Testis (tissue), 3 donors: Measurements from ENCODE around the gene TFF2. TPM values are rescaled to one million over a fixed set of nuclear protein-coding genes. Genes with fewer than 3 reads are reported as not detected.

Source experiments
- DNase-seq: peaks from one replicate; pipeline ENCODE4 v3.0.0-alpha.2; 2019
- H3K27ac ChIP-seq, 2 donors: fragments of 200-600 bp; sonication (generic); one replicate each; pipeline ENCODE4 v1.5.1; 2019
- H3K27me3 ChIP-seq: fragments of 200-600 bp; sonication (generic); one replicate; pipeline ENCODE4 v1.5.1; 2019
- H3K36me3 ChIP-seq: fragments of 200-600 bp; sonication (generic); one replicate; pipeline ENCODE4 v1.5.1; 2017; ENCODE audit warnings: low read depth; ENCODE audit errors: missing control alignments
- H3K4me1 ChIP-seq: fragments of 200-600 bp; sonication (generic); one replicate; pipeline ENCODE4 v1.5.1; 2019
- H3K4me3 ChIP-seq, 2 donors: fragments of 200-600 bp; sonication (generic); one replicate each; pipeline ENCODE4 v1.5.1; 2017 to 2019
- H3K9me3 ChIP-seq: fragments of 200-600 bp; sonication (generic); one replicate; pipeline ENCODE4 v1.5.1; 2017
- POLR2A ChIP-seq: fragments of 450-650 bp; IDR thresholded peaks from one replicate; pipeline ENCODE4 v1.6.1; 2017; ENCODE audit warnings: antibody characterized with exemption, mild to moderate bottlenecking, moderate library complexity
- WGBS, 2 donors: methylation state at CpG; one replicate each; pipeline ENCODE4 v1.1.5; 2018; 5-methylcytosine and 5-hydroxymethylcytosine counted together
- intact Hi-C: fragments of 100-400 bp; cut with DNase I; formaldehyde crosslinking; loops from one replicate; pipeline ENCODE4 v1.15.1; 2023; ENCODE audit warnings: low total_unique reads
- polyA plus RNA-seq: library from polyadenylated mRNA; stranded (reverse); fragments of 350-450 nt; fragmentation: Illumina TruSeq; extraction: RNeasy Lipid Tissue Mini Kit (QIAGEN cat#74804); gene quantifications from one replicate; pipeline ENCODE4 v1.2.3, GENCODE V29; 2014; ENCODE audit warnings: low read depth, low replicate concordance; ENCODE audit not compliant: insufficient read depth
- total RNA-seq, 2 donors: library from RNA; depleted of rRNA; stranded (reverse); fragments of >200 nt; gene quantifications; one replicate each; pipeline ENCODE4 v1.2.3, GENCODE V29; 2016
- TF ChIP-seq, protein P1 (sequence below), 3 experiments: fragments of 450-650 bp in 2 of 3; fragments of 200-600 bp in 1 of 3; sonication (generic) in 1 of 3; IDR thresholded peaks; one replicate each; pipeline ENCODE4 v1.5.1; 2016 to 2019; ENCODE audit warnings: antibody characterized with exemption in 3 of 3, mild to moderate bottlenecking in 2 of 3, moderate library complexity in 1 of 3

The TFF2 gene
- total and polyA plus RNA-seq, 3 donors from 2014 or later: not detected

DNA sequence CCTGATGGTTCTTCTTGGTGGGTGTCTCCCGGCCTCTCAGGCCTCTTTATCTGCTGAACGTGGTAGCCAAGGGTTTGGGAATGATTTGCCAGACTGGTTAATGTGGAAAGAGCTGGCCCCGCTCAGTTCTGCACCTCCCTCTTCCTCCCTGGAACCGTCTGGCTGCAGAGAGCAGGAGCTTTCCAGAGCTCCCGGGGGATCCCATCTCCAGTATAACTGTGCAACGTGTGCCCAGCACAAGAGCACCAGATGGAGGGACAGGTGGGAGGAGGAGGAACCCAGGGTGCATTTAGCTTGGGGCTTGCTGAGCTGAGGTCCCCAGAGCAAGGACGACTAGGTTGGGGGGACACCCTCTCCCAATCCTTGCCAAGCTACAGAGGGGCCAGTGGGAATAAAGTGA, 10.5 kb upstream of the TFF2 start:
- no peaks in the 10 kb centered on the region for H3K36me3 ChIP-seq
- no peaks in the 10 kb centered on the region for H3K9me3 ChIP-seq
- no peak overlapping the region for H3K27ac ChIP-seq
- H3K27me3 ChIP-seq: no peaks in the 10 kb centered on the region
- no peaks in the 10 kb centered on the region for H3K4me1 ChIP-seq
- DNase-seq: no peak
- 35 to 38% methylated on average over 6 to 7 of the region's 7 CpGs for WGBS, 2 donors
- H3K4me3 ChIP-seq: no peak overlapping the region
- no peak for TF ChIP-seq POLR2A
- TF ChIP-seq, protein P1, sequence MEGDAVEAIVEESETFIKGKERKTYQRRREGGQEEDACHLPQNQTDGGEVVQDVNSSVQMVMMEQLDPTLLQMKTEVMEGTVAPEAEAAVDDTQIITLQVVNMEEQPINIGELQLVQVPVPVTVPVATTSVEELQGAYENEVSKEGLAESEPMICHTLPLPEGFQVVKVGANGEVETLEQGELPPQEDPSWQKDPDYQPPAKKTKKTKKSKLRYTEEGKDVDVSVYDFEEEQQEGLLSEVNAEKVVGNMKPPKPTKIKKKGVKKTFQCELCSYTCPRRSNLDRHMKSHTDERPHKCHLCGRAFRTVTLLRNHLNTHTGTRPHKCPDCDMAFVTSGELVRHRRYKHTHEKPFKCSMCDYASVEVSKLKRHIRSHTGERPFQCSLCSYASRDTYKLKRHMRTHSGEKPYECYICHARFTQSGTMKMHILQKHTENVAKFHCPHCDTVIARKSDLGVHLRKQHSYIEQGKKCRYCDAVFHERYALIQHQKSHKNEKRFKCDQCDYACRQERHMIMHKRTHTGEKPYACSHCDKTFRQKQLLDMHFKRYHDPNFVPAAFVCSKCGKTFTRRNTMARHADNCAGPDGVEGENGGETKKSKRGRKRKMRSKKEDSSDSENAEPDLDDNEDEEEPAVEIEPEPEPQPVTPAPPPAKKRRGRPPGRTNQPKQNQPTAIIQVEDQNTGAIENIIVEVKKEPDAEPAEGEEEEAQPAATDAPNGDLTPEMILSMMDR (IDR thresholded peaks at IDR 0.05): no peak
- intact Hi-C loops: no loop called here

DNA sequence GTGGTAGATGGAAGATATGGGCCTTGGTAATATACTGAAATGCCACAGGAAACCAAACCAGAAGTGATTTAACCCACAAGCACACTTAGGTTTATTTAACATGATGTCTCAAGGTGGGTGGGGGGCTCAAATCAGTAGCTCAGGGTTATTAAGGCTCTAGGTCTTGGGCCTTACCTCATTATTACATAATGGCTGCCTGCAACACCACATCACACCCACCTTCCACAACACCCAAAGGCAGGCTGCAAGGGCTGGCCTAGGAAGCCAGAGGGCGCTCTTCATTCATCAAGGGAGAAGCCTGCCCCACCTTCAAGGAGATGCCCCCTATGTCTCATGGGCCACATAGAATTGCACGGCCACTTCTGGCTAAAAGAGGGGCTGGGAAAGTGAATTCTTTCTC, 9.5 kb upstream of the TFF2 start:
- intact Hi-C loops: no loop called here
- Histone ChIP-seq H3K27me3 (no peaks in the 10 kb centered on the region), H3K36me3 (no peaks in the 10 kb centered on the region), H3K9me3 (no peaks in the 10 kb centered on the region), H3K27ac (no peak overlapping the region), H3K4me1 (no peaks in the 10 kb centered on the region), H3K4me3 (no peak overlapping the region)
- TF ChIP-seq, protein P1 (IDR thresholded peaks at IDR 0.05): no peak
- TF ChIP-seq POLR2A: no peak
- WGBS, 2 donors: 71 to 84% methylated on average over 2 of the region's 2 CpGs
- no peak for DNase-seq

DNA sequence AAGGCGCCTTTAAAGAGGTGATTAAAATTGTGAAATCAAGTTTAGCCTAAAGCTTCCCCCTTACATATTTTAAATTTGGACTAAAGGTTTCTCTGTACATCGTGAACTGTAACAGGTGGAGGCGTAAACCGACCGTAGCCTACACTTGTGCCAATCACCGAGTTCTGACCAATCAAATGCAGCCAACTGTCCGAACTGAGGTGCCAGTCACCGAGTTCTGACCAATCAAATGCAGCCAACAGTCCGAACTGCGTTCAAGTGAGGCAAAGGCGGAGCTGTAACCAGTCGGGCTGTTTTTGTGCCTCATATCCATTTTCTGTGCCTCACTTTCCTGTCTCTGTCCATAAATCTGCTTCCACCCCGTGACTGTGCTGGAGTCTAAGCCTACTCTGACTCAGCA, 8.1 kb upstream of the TFF2 start:
- Histone ChIP-seq H3K9me3 (no peaks in the 10 kb centered on the region), H3K27ac (no peak overlapping the region), H3K4me1 (no peaks in the 10 kb centered on the region), H3K27me3 (no peaks in the 10 kb centered on the region), H3K36me3 (no peaks in the 10 kb centered on the region), H3K4me3 (peak overlapping the region in 1 of 2 donors; percentile 26)
- no peak for TF ChIP-seq POLR2A
- TF ChIP-seq, protein P1 (IDR thresholded peaks at IDR 0.05): no peak
- intact Hi-C loops: no loop called here
- WGBS, 2 donors: 58 to 63% methylated on average over 11 to 13 of the region's 13 CpGs
- DNase-seq: peak; percentile 79

DNA sequence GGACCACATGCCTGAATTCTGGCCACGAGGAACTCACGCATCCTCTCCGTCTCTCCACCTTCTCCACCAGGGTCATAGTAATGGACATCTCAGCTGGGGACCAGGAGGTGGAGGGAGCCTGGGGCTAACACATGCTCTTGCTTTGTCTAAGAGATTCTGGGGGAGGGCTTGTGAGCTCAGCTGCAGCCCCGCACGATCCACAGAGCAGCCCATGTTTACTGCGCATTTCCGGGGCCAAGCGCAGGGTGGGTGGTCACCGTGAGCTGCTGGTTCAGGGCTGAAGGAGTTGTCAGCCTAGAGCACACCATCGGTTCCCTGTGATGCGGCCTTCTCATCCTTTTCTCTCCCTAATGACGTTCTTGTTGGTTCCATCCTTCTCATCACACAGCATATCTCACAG, 7.5 kb upstream of the TFF2 start:
- Histone ChIP-seq H3K27me3 (no peaks in the 10 kb centered on the region), H3K27ac (no peak overlapping the region), H3K36me3 (no peaks in the 10 kb centered on the region), H3K4me1 (no peaks in the 10 kb centered on the region), H3K4me3 (peak overlapping the region in 1 of 2 donors; percentile 26), H3K9me3 (no peaks in the 10 kb centered on the region)
- TF ChIP-seq POLR2A: no peak
- TF ChIP-seq, protein P1 (IDR thresholded peaks at IDR 0.05): no peak
- intact Hi-C loops: no loop called here
- no peak for DNase-seq
- WGBS, 2 donors: 74 to 81% methylated on average over 12 of the region's 12 CpGs

DNA sequence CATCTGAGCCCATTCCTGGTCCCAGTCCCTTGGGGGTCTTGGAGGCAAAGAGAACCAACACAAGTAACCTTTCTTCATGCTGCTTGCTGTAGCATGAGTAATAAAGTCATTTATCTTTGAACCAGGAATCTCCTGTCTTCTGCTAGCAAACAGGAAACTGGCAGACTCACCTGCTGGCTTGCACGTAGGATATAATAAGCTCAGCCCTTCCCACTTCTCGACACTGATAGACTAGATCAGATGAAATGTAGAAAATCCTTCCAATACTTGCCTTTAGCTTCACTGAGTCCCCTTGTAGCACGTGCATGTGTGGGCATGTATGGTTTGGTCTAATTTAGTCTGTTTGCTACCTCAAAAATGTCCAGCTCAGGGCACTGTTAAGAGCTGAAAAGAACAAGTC, 6.5 kb upstream of the TFF2 start:
- Histone ChIP-seq H3K4me1 (no peaks in the 10 kb centered on the region), H3K27ac (no peak overlapping the region), H3K9me3 (no peaks in the 10 kb centered on the region), H3K27me3 (no peaks in the 10 kb centered on the region), H3K4me3 (no peak overlapping the region), H3K36me3 (no peaks in the 10 kb centered on the region)
- no peak for DNase-seq
- intact Hi-C loops: no loop called here
- TF ChIP-seq, protein P1 (IDR thresholded peaks at IDR 0.05): no peak
- no peak for TF ChIP-seq POLR2A
- 73 to 84% methylated on average over 3 of the region's 3 CpGs for WGBS, 2 donors
